ENCODE data around the gene MED8.

DNA sequence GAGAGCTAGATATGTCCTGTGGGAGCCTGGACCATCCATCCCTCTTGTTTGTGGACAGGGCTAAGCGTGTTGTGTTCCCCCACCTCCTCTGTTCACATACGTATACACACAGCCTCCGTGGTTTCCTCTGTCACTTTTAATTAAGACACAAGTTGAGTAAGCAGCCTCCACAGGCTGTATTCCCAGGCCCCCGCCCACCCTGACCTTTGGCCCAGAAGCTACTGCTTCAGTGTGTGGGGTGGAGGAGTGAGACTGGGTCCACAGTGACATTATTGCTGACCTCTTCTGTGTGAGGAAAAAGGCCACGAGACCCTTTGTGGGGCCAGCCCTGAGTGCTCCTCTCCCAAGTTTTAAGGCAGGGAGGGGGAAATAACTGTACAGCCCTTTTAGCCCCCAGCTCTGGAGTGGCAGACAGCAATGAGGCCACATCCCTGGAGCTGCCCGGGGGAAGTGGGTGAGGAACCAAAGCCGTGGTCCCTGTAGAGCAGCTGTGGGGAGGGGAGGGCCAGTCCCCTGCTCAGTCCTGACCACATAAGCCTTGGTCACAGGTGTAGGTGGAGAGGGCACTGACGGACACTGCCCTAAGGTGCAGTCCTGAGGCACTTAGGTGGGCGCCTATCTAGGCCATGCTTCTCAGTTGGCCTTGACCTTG is 26.2 kb downstream of the MED8 start:
- TF ChIP-seq, protein P1, sequence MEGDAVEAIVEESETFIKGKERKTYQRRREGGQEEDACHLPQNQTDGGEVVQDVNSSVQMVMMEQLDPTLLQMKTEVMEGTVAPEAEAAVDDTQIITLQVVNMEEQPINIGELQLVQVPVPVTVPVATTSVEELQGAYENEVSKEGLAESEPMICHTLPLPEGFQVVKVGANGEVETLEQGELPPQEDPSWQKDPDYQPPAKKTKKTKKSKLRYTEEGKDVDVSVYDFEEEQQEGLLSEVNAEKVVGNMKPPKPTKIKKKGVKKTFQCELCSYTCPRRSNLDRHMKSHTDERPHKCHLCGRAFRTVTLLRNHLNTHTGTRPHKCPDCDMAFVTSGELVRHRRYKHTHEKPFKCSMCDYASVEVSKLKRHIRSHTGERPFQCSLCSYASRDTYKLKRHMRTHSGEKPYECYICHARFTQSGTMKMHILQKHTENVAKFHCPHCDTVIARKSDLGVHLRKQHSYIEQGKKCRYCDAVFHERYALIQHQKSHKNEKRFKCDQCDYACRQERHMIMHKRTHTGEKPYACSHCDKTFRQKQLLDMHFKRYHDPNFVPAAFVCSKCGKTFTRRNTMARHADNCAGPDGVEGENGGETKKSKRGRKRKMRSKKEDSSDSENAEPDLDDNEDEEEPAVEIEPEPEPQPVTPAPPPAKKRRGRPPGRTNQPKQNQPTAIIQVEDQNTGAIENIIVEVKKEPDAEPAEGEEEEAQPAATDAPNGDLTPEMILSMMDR (IDR thresholded peaks at IDR 0.05): no peak
- TF ChIP-seq FOSB (CRISPR knock-in tag; IDR thresholded peaks at IDR 0.05) (no peak), ZSCAN20 (CRISPR knock-in tag; IDR thresholded peaks at IDR 0.05) (no peak), BHLHE40 (IDR thresholded peaks at IDR 0.05; ENCODE audit: low read depth, low read length) (no peak), MAZ (IDR thresholded peaks at IDR 0.05; ENCODE audit: borderline replicate concordance, low read depth, low read length) (no peak), SMC3 (IDR thresholded peaks at IDR 0.05) (no peak), GATA3 (IDR thresholded peaks at IDR 0.05; ENCODE audit: borderline replicate concordance) (no peak), POLR2A (IDR thresholded peaks at IDR 0.05; ENCODE audit: low read length) (no peak)
- TF ChIP-seq, protein P2, sequence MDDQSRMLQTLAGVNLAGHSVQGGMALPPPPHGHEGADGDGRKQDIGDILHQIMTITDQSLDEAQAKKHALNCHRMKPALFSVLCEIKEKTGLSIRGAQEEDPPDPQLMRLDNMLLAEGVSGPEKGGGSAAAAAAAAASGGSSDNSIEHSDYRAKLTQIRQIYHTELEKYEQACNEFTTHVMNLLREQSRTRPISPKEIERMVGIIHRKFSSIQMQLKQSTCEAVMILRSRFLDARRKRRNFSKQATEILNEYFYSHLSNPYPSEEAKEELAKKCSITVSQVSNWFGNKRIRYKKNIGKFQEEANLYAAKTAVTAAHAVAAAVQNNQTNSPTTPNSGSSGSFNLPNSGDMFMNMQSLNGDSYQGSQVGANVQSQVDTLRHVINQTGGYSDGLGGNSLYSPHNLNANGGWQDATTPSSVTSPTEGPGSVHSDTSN (IDR thresholded peaks at IDR 0.05): peak; percentile 74
